ENCODE measurements around the gene RPS6KA2. TPM values are rescaled to one million over a fixed set of nuclear protein-coding genes. Genes with fewer than 3 reads are reported as not detected.

The RPS6KA2 gene
- polyA plus RNA-seq, 1 donor = 12.5 TPM

- WGBS (ENCODE audit: insufficient coverage, low lambda C conversion rate) = no CpG with 5 or more reads among the region's 8 CpGs
- H3K9me3 ChIP-seq (ENCODE audit: control insufficient read depth, low read depth, low read length) = peaks cover 3% of the 10 kb centered on the region
- no peaks in the 10 kb centered on the region for H3K27me3 ChIP-seq (ENCODE audit: control insufficient read depth, insufficient read depth, low read length)
- no peak overlapping the region for H3K4me3 ChIP-seq (ENCODE audit: low read length)
- DNase-seq = no peak
- no peaks in the 10 kb centered on the region for H3K36me3 ChIP-seq (ENCODE audit: control insufficient read depth, insufficient read depth, low read length)
- H3K4me1 ChIP-seq (ENCODE audit: control insufficient read depth, insufficient read depth, low read length) = no peaks in the 10 kb centered on the region
- H3K27ac ChIP-seq (ENCODE audit: low read length) = no peak overlapping the region
These were observed 72.7 kb downstream of the RPS6KA2 start for GRCh38 chr6:166554316-166554715.

DNA sequence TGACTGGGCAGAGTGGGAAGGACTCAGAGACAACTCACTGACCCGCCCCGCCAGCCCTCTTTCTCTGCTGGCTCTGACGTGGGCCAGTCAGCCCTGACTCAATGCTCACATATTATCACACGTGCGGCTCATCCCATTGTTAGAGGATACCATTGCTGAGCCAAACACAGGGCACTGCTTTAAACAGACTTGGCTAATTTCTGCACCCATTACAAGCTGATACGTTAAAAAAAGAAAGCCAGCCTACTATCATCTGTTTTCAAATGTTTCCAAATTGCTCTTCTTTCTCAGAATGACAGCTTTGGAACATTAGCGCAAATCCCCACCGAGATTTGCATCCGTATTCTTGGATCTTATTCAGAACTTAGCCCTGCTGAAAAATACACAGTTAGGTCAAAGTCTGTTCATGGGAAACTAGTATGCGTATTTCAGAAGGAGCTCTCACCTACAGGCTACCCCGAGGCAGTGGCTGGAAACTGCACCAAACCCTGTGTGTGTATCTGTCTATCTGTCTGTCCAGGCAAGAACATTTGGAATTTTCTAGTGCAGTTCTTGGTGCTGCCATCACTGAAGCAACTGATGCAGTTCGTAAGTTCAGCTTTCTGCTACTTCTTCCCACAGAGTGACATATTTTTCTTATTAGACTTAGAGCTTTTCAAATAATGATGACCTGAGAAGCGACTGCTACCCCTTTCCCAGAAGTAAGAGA, 73.3 kb downstream of the RPS6KA2 start:
- no peak for DNase-seq
- H3K9me3 ChIP-seq (ENCODE audit: control insufficient read depth, low read depth, low read length) = peaks cover 3% of the 10 kb centered on the region
- no peaks in the 10 kb centered on the region for H3K27me3 ChIP-seq (ENCODE audit: control insufficient read depth, insufficient read depth, low read length)
- no peak overlapping the region for H3K4me3 ChIP-seq (ENCODE audit: low read length)
- H3K4me1 ChIP-seq (ENCODE audit: control insufficient read depth, insufficient read depth, low read length) = no peaks in the 10 kb centered on the region
- no peaks in the 10 kb centered on the region for H3K36me3 ChIP-seq (ENCODE audit: control insufficient read depth, insufficient read depth, low read length)
- H3K27ac ChIP-seq (ENCODE audit: low read length) = no peak overlapping the region
- whole genome bisulfite sequencing (ENCODE audit: insufficient coverage, low lambda C conversion rate) = 60% methylated on average over 3 of the region's 13 CpGs

GRCh38 chr6:166552600-166552999, 74.5 kb downstream of the RPS6KA2 start:
- WGBS (ENCODE audit: insufficient coverage, low lambda C conversion rate) = 100% methylated on average over 2 of the region's 7 CpGs
- no peak overlapping the region for H3K27ac ChIP-seq (ENCODE audit: low read length)

GRCh38 chr6:166551754-166552495, 75.1 kb downstream of the RPS6KA2 start:
- no peaks in the 10 kb centered on the region for H3K4me1 ChIP-seq (ENCODE audit: control insufficient read depth, insufficient read depth, low read length)
- H3K4me3 ChIP-seq (ENCODE audit: low read length) = no peak overlapping the region
- no peaks in the 10 kb centered on the region for H3K27me3 ChIP-seq (ENCODE audit: control insufficient read depth, insufficient read depth, low read length)
- peaks cover under 1% of the 10 kb centered on the region for H3K9me3 ChIP-seq (ENCODE audit: control insufficient read depth, low read depth, low read length)
- H3K27ac ChIP-seq (ENCODE audit: low read length) = no peak overlapping the region
- no CpG with 5 or more reads among the region's 16 CpGs for WGBS (ENCODE audit: insufficient coverage, low lambda C conversion rate)
- H3K36me3 ChIP-seq (ENCODE audit: control insufficient read depth, insufficient read depth, low read length) = no peaks in the 10 kb centered on the region
- DNase-seq = no peak

More at GRCh38 chr6:166552600-166552999, 74.5 kb downstream of the RPS6KA2 start:
- peaks cover 3% of the 10 kb centered on the region for H3K9me3 ChIP-seq (ENCODE audit: control insufficient read depth, low read depth, low read length)
- no peaks in the 10 kb centered on the region for H3K27me3 ChIP-seq (ENCODE audit: control insufficient read depth, insufficient read depth, low read length)
- no peak for DNase-seq
- no peaks in the 10 kb centered on the region for H3K36me3 ChIP-seq (ENCODE audit: control insufficient read depth, insufficient read depth, low read length)
- no peaks in the 10 kb centered on the region for H3K4me1 ChIP-seq (ENCODE audit: control insufficient read depth, insufficient read depth, low read length)
- no peak overlapping the region for H3K4me3 ChIP-seq (ENCODE audit: low read length)

GRCh38 chr6:166546653-166547052, 80.4 kb downstream of the RPS6KA2 start:
- WGBS (ENCODE audit: insufficient coverage, low lambda C conversion rate) = 100% methylated on average over 1 of the region's 6 CpGs

GRCh38 chr6:166545156-166546034, 81.7 kb downstream of the RPS6KA2 start:
- DNase-seq = no peak
- no peaks in the 10 kb centered on the region for H3K27me3 ChIP-seq (ENCODE audit: control insufficient read depth, insufficient read depth, low read length)
- 86% methylated on average over 4 of the region's 19 CpGs for WGBS (ENCODE audit: insufficient coverage, low lambda C conversion rate)

More at GRCh38 chr6:166546653-166547052, 80.4 kb downstream of the RPS6KA2 start:
- Histone ChIP-seq H3K36me3 (ENCODE audit: control insufficient read depth, insufficient read depth, low read length) (no peaks in the 10 kb centered on the region), H3K4me1 (ENCODE audit: control insufficient read depth, insufficient read depth, low read length) (no peaks in the 10 kb centered on the region), H3K9me3 (ENCODE audit: control insufficient read depth, low read depth, low read length) (no peaks in the 10 kb centered on the region), H3K27me3 (ENCODE audit: control insufficient read depth, insufficient read depth, low read length) (no peaks in the 10 kb centered on the region), H3K27ac (ENCODE audit: low read length) (no peak overlapping the region), H3K4me3 (ENCODE audit: low read length) (no peak overlapping the region)
- DNase-seq = no peak

DNA sequence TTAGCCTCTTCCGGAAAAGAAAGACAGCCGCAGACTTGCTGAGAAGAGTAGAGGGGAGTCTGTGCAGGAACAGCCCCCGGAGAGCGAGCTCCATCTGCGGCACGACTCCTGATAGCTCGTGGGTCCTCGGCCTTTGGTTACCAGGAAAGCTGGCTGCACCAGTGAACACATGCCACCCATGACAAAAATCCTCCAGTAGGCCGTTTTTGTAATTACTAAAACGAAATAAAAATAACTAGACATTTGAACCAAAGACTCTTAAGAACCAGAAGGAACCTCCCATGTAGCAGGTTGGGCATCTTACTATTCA, 82.8 kb downstream of the RPS6KA2 start:
- WGBS (ENCODE audit: insufficient coverage, low lambda C conversion rate) = 100% methylated on average over 1 of the region's 10 CpGs
- DNase-seq = no peak
- Histone ChIP-seq H3K4me3 (ENCODE audit: low read length) (no peak overlapping the region), H3K9me3 (ENCODE audit: control insufficient read depth, low read depth, low read length) (no peaks in the 10 kb centered on the region), H3K27me3 (ENCODE audit: control insufficient read depth, insufficient read depth, low read length) (no peaks in the 10 kb centered on the region), H3K36me3 (ENCODE audit: control insufficient read depth, insufficient read depth, low read length) (no peaks in the 10 kb centered on the region), H3K4me1 (ENCODE audit: control insufficient read depth, insufficient read depth, low read length) (no peaks in the 10 kb centered on the region), H3K27ac (ENCODE audit: low read length) (no peak overlapping the region)

More at GRCh38 chr6:166545156-166546034, 81.7 kb downstream of the RPS6KA2 start:
- no peaks in the 10 kb centered on the region for H3K9me3 ChIP-seq (ENCODE audit: control insufficient read depth, low read depth, low read length)
- no peaks in the 10 kb centered on the region for H3K36me3 ChIP-seq (ENCODE audit: control insufficient read depth, insufficient read depth, low read length)
- no peaks in the 10 kb centered on the region for H3K4me1 ChIP-seq (ENCODE audit: control insufficient read depth, insufficient read depth, low read length)
- no peak overlapping the region for H3K4me3 ChIP-seq (ENCODE audit: low read length)
- H3K27ac ChIP-seq (ENCODE audit: low read length) = no peak overlapping the region

DNA sequence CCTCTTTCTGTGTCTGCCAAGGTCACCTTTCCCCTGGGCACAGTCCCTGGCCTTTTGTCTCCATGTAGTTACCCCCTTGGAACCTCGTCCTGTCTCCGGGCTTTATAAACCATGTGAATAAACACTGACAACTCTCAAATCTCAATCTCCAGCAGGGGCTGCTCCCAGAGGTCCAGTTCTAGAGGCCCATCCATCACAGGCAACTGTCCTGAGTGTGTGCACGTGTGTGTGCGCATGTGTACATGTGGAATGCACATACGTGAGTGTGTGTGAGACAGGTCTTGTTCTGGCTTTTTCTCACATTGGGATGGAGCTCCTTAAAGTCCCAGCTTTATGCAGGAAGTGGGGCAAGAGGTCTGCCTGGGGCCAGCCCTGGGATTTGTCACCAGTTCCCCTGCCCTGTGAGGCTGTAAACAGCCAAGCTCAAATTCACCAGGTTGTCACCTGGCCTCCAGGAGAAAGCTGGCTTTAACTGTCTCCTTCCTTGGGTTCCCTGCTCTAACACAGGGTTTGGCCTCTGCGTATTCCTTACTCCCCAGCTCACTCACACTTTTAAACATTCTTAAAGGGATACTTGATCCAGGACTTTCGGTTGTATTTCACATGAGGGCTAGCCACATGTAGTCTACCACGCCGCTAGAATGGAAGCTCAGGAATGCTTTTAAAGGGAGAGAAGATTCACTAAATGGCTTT, 83.3 kb downstream of the RPS6KA2 start:
- WGBS (ENCODE audit: insufficient coverage, low lambda C conversion rate) = 86% methylated on average over 2 of the region's 9 CpGs
- Histone ChIP-seq H3K27me3 (ENCODE audit: control insufficient read depth, insufficient read depth, low read length) (no peaks in the 10 kb centered on the region), H3K4me1 (ENCODE audit: control insufficient read depth, insufficient read depth, low read length) (no peaks in the 10 kb centered on the region), H3K9me3 (ENCODE audit: control insufficient read depth, low read depth, low read length) (no peaks in the 10 kb centered on the region), H3K27ac (ENCODE audit: low read length) (no peak overlapping the region), H3K36me3 (ENCODE audit: control insufficient read depth, insufficient read depth, low read length) (no peaks in the 10 kb centered on the region), H3K4me3 (ENCODE audit: low read length) (no peak overlapping the region)
- DNase-seq = no peak

- H3K27me3 ChIP-seq (ENCODE audit: control insufficient read depth, insufficient read depth, low read length) = no peaks in the 10 kb centered on the region
- DNase-seq = peak in 1 of 2 donors; percentile 11
- no peaks in the 10 kb centered on the region for H3K36me3 ChIP-seq (ENCODE audit: control insufficient read depth, insufficient read depth, low read length)
- no peaks in the 10 kb centered on the region for H3K4me1 ChIP-seq (ENCODE audit: control insufficient read depth, insufficient read depth, low read length)
- no peak overlapping the region for H3K27ac ChIP-seq (ENCODE audit: low read length)
- no peak overlapping the region for H3K4me3 ChIP-seq (ENCODE audit: low read length)
- no peaks in the 10 kb centered on the region for H3K9me3 ChIP-seq (ENCODE audit: control insufficient read depth, low read depth, low read length)
- whole genome bisulfite sequencing (ENCODE audit: insufficient coverage, low lambda C conversion rate) = no CpG with 5 or more reads among the region's 4 CpGs
These were observed 84.5 kb downstream of the RPS6KA2 start for GRCh38 chr6:166542580-166542912.
